Lung (tissue), 12 donors: ENCODE results near the gene TMEM150A. TPM values are rescaled to one million over a fixed set of nuclear protein-coding genes. Genes with fewer than 3 reads are reported as not detected.
A peak's percentile ranks its signal among the peaks of the same experiment; 100 is the strongest.
"Not testable (repeated sequence)": the region's sequence is repeated elsewhere in the genome, so short reads cannot be mapped to it uniquely, and the experiment has no call there.

Source experiments
- ATAC-seq: fragments of 200-7000 bp; cut with Tn5 transposase; one replicate; pipeline ENCODE4 v1.9.1; 2020; ENCODE audit warnings: moderate number of reproducible peaks; ENCODE audit not compliant: insufficient read depth, low FRiP score
- DNase-seq, 3 donors: peaks; one replicate each; pipeline ENCODE4 v3.0.0-alpha.2; 2013 to 2017
- H3K27ac ChIP-seq, 2 donors: one replicate each; pipeline ENCODE4 v1.5.1; 2013; ENCODE audit warnings: mild to moderate bottlenecking in 2 of 2, moderate library complexity in 2 of 2, control low read depth in 1 of 2, inconsistent platforms in 1 of 2, low read depth in 1 of 2, low read length in 1 of 2
- H3K27me3 ChIP-seq, 3 donors: one replicate each; pipeline ENCODE4 v1.5.1; 2013; ENCODE audit warnings: low read length in 2 of 3; ENCODE audit not compliant: control insufficient read depth in 3 of 3, insufficient read depth in 3 of 3
- H3K36me3 ChIP-seq, 4 donors: one replicate each; pipeline ENCODE4 v1.5.1; 2013; ENCODE audit warnings: low read length in 4 of 4, mild to moderate bottlenecking in 1 of 4, moderate library complexity in 1 of 4; ENCODE audit not compliant: control insufficient read depth in 4 of 4, insufficient read depth in 4 of 4
- H3K4me1 ChIP-seq, 5 donors: one replicate each; pipeline ENCODE4 v1.5.1; 2013; ENCODE audit warnings: low read length in 5 of 5, mild to moderate bottlenecking in 2 of 5, moderate library complexity in 1 of 5; ENCODE audit not compliant: control insufficient read depth in 5 of 5, insufficient read depth in 5 of 5
- H3K4me3 ChIP-seq: one replicate; pipeline ENCODE4 v1.5.1; 2013; ENCODE audit warnings: mild to moderate bottlenecking, control low read depth, moderate library complexity
- H3K9ac ChIP-seq, 2 donors: one replicate each; pipeline ENCODE4 v1.5.1; 2013; ENCODE audit warnings: low read length in 2 of 2, control low read depth in 1 of 2; ENCODE audit not compliant: insufficient read depth in 1 of 2
- H3K9me3 ChIP-seq, 4 donors: one replicate each; pipeline ENCODE4 v1.5.1; 2013; ENCODE audit warnings: low read length in 3 of 4, mild to moderate bottlenecking in 1 of 4, moderate library complexity in 1 of 4; ENCODE audit not compliant: control insufficient read depth in 4 of 4, insufficient read depth in 3 of 4
- CTCF ChIP-seq: IDR thresholded peaks from 2 replicates; pipeline ENCODE4 v1.5.1; 2012; ENCODE audit warnings: mild to moderate bottlenecking; ENCODE audit errors: control extremely low read depth, extremely low read depth
- WGBS, 2 donors: extraction: QIAGEN DNeasy Blood & Tissue Kit; methylation state at CpG; one replicate each; pipeline ENCODE4 v1.1.7; 2013; 5-methylcytosine and 5-hydroxymethylcytosine counted together
- polyA plus RNA-seq, 2 donors: library from polyadenylated mRNA; stranded (reverse); fragments of 200-250 nt; gene quantifications; one replicate each; pipeline ENCODE4 v1.2.1, GENCODE V29; 2013
- total RNA-seq, 2 donors: library from RNA; depleted of rRNA in 1 of 2; stranded (reverse); fragments of >200 nt in 1 of 2; gene quantifications; one replicate each; pipeline ENCODE4 v1.2.1, GENCODE V29; 2014 to 2021
- donor health status: control.
- donor health status: control.
- donor health status: Bipolar disorder and iron deficiency.
- donor health status: healthy.
- donor health status: DM: yes; HTN: yes; CAD: no.

TMEM150A gene
- total and polyA plus RNA-seq, 4 donors = 10.2 to 48.6 (median 31.8) TPM

- ATAC-seq = no peak
- TF ChIP-seq CTCF = no peak
- Histone ChIP-seq H3K9me3 (no peaks in the 10 kb centered on the region), H3K4me1 (peaks cover 10 to 40% (median 28%) of the 10 kb centered on the region in 5 donors), H3K4me3 (no peak overlapping the region), H3K27ac (peak overlapping the region in 1 of 2 donors; percentile 86), H3K27me3 (no peaks in the 10 kb centered on the region), H3K36me3 (peaks cover 0 to 27% (median 12%) of the 10 kb centered on the region in 4 donors), H3K9ac (peak overlapping the region; percentile 35 to 92)
- WGBS, 2 donors = 53 to 76% methylated on average over 4 of the region's 4 CpGs
- DNase-seq = peak; percentile 91 to 99 (median 98)
Measured at GRCh38 chr2:85605406-85606115, 3.1 kb upstream of the TMEM150A start.

- no peak for TF ChIP-seq CTCF
- no peak overlapping the region for H3K4me3 ChIP-seq
- H3K9me3 ChIP-seq = no peaks in the 10 kb centered on the region
- H3K4me1 ChIP-seq = peaks cover 10 to 34% (median 24%) of the 10 kb centered on the region in 5 donors
- 55 to 57% methylated on average over 6 of the region's 6 CpGs for WGBS, 2 donors
- DNase-seq (peak in 2 of 3 donors; percentile 26 to 38), ATAC-seq (no peak)
- peak overlapping the region in 1 of 2 donors; percentile 92 for H3K9ac ChIP-seq
- peaks cover 0 to 23% (median 14%) of the 10 kb centered on the region in 4 donors for H3K36me3 ChIP-seq
- H3K27ac ChIP-seq = peak overlapping the region; percentile 42 to 88
- H3K27me3 ChIP-seq = no peaks in the 10 kb centered on the region
Measured at GRCh38 chr2:85604568-85605339, 2.3 kb upstream of the TMEM150A start.

- Histone ChIP-seq H3K4me1 (peaks cover 10 to 34% (median 24%) of the 10 kb centered on the region in 5 donors), H3K36me3 (peaks cover 0 to 22% (median 14%) of the 10 kb centered on the region in 4 donors), H3K9ac (peak overlapping the region in 1 of 2 donors; percentile 42), H3K27ac (peak overlapping the region; percentile 42 to 48)
- H3K4me3 ChIP-seq, H3K27me3 ChIP-seq, DNase-seq, H3K9me3 ChIP-seq, ATAC-seq: not testable (repeated sequence)
- WGBS, 2 donors = 59 to 75% methylated on average over 3 of the region's 3 CpGs
Measured at GRCh38 chr2:85604133-85604444, 1.6 kb upstream of the TMEM150A start.
